Pancreas (tissue), 10 donors: ENCODE results near the gene ZMIZ1. TPM values are rescaled to one million over a fixed set of nuclear protein-coding genes. Genes with fewer than 3 reads are reported as not detected.

Experiments used
- ATAC-seq, 4 donors: fragments of 200-7000 bp; cut with Tn5 transposase; one replicate each; pipeline versions ENCODE4 v1.8.0 to v1.9.1; 2020; ENCODE audit warnings: mild to moderate bottlenecking in 4 of 4, moderate library complexity in 4 of 4
- DNase-seq, 6 donors: peaks; one replicate each; pipeline ENCODE4 v3.0.0-alpha.2; 2020
- FAIRE-seq: peaks from 2 replicates; lab custom pipeline; 2012; peaks lifted over from hg19 to GRCh38; lab: Jason Lieb, UNC
- H3K27ac ChIP-seq, 4 donors: fragments of 200-600 bp; sonication (generic); 1 replicate in 3 of 4; 2 replicates in 1 of 4; pipeline versions ENCODE4 v1.5.0 to v1.8.0; 2020
- H3K27me3 ChIP-seq, 4 donors: fragments of 200-600 bp; one replicate each; pipeline ENCODE4 v1.8.0; 2021
- H3K36me3 ChIP-seq, 3 donors: fragments of 200-600 bp; sonication (generic) in 1 of 3; one replicate each; pipeline versions ENCODE4 v1.5.0 to v1.8.0; 2020 to 2021
- H3K4me1 ChIP-seq, 3 donors: fragments of 200-600 bp; one replicate each; pipeline ENCODE4 v1.8.0; 2021
- H3K4me3 ChIP-seq, 4 donors: fragments of 200-600 bp; sonication (generic) in 2 of 4; one replicate each; pipeline versions ENCODE4 v1.5.0 to v1.8.0; 2020 to 2021
- H3K9me3 ChIP-seq, 4 donors: fragments of 200-600 bp; one replicate each; pipeline ENCODE4 v1.8.0; 2021
- CTCF ChIP-seq, 4 donors: fragments of 200-600 bp; sonication (generic) in 3 of 4; IDR thresholded peaks; one replicate each; pipeline versions ENCODE4 v1.5.0 to v1.8.0; 2021; ENCODE audit warnings: antibody characterized with exemption in 4 of 4
- WGBS, 2 donors: extraction: QIAGEN DNeasy Blood & Tissue Kit; methylation state at CpG; one replicate each; pipeline ENCODE4 v1.1.7; 2013; 5-methylcytosine and 5-hydroxymethylcytosine counted together
- intact Hi-C, 3 donors: fragments of 100-400 bp; cut with DNase I; formaldehyde crosslinking; loops; one replicate each; pipeline versions ENCODE4 v1.11.1 to v1.14.2; 2022
- polyA plus RNA-seq, 2 donors: library from polyadenylated mRNA; stranded (reverse); fragments of 200-250 nt; gene quantifications; one replicate each; pipeline ENCODE4 v1.2.3, GENCODE V29; 2013
- total RNA-seq, 6 donors: library from RNA; stranded (reverse); fragmentation: NEBNext Ultra II Directional in 4 of 6; extraction: Animal tissue kit (Norgen Biotek cat#: 25700) in 4 of 6; gene quantifications; one replicate each; pipeline versions ENCODE4 v1.2.1 to v1.2.4, GENCODE V29; 2021 to 2023
- donor health status: healthy with polysubstance abuse.
- donor health status: DM: no; HTN: no; CAD: no; lungs with moderate emphysema.
- donor health status: DM: no; HTN: no; CAD: no.
- donor health status: control.
- donor health status: control.
- donor health status: Bipolar disorder and iron deficiency.
- donor health status: DM: yes; HTN: yes; CAD: no.
- donor health status: DM: no; HTN: no; CAD: no.
- donor health status: DM: no; HTN: no; CAD: no.
- donor health status: DM: yes; HTN: yes; CAD: no.

ZMIZ1 gene
- total and polyA plus RNA-seq, 8 donors = 14.5 to 45.0 (median 21.9) TPM

DNA sequence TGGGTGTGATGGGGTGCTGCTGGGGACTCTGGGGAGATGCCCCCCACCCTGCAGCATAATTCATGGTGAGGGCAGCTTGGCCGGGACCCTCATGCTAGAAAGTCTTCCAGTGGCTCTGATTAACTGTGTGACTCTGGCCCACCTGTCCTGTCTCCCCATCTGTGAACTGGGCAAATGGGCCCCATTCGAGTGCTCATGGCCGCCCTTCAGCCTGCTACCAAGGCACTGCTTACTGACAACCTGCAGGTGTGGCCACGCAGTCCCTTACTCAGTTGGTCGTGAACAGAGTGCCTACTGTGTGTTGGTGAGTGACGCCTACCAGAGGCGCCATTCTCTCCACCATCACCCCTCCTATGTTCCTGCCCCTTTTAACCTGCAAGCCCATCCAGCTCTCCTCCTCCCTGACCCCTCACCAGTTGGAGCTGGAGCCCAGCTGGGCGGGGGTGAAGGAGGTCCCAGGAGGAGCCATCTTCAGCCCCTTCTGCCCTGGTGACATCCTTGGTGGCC lies 109.4 kb downstream of the ZMIZ1 start:
- no peaks in the 10 kb centered on the region for H3K9me3 ChIP-seq
- DNase-seq (no peak), ATAC-seq (no peak), FAIRE-seq (no peak)
- H3K4me1 ChIP-seq = peaks cover 12 to 48% (median 13%) of the 10 kb centered on the region in 3 donors
- no peak for TF ChIP-seq CTCF (IDR thresholded peaks at IDR 0.05)
- H3K27ac ChIP-seq = peak overlapping the region in 2 of 4 donors; percentile 37 to 41
- H3K4me3 ChIP-seq = no peak overlapping the region
- H3K36me3 ChIP-seq = no peaks in the 10 kb centered on the region
- 90 to 93% methylated on average over 8 of the region's 8 CpGs for WGBS, 2 donors
- intact Hi-C loops = no loop called here
- no peaks in the 10 kb centered on the region for H3K27me3 ChIP-seq

DNA sequence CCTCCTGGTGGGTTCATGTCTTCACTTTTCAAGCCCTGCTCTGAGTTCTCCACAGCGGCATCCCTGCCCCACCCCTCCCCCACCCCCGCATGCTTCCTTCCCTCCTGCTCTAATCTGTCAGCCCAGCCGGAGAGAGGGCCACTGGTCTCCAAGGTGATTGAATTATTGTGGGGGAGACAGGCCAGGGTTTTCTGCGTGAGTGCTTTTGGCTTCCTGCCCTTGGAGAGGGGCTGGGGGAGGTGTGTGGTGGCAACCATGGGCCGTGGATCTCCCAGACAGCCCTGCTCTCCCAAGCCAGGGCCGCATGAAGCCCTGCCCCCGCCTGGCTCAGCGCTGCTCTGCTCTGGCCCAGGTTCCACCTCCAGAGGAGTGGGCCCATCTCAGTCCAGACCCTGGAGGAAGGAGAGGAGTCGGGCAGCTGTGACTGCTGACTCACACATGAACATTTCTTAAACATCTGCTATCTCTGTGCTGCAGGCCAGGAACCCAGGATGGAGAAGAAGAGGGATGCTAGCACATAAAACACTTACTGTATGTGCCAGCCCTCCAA lies 109.9 kb downstream of the ZMIZ1 start:
- WGBS, 2 donors = 50 to 58% methylated on average over 9 of the region's 9 CpGs
- Histone ChIP-seq H3K36me3 (no peaks in the 10 kb centered on the region), H3K27me3 (no peaks in the 10 kb centered on the region), H3K9me3 (no peaks in the 10 kb centered on the region), H3K4me3 (no peak overlapping the region), H3K27ac (peak overlapping the region in 2 of 4 donors; percentile 37 to 41), H3K4me1 (peaks cover 17 to 53% (median 19%) of the 10 kb centered on the region in 3 donors)
- DNase-seq (no peak), FAIRE-seq (no peak), ATAC-seq (peak in 3 of 4 donors; percentile 4 to 26 (median 15))
- no peak for TF ChIP-seq CTCF (IDR thresholded peaks at IDR 0.05)
- intact Hi-C loops = no loop called here

GRCh38 chr10:79179164-79179956 lies 110.6 kb downstream of the ZMIZ1 start:
- Histone ChIP-seq H3K27me3 (no peaks in the 10 kb centered on the region), H3K4me3 (no peak overlapping the region), H3K27ac (no peak overlapping the region), H3K4me1 (peaks cover 24 to 60% (median 25%) of the 10 kb centered on the region in 3 donors), H3K36me3 (no peaks in the 10 kb centered on the region), H3K9me3 (no peaks in the 10 kb centered on the region)
- WGBS, 2 donors = 74 to 83% methylated on average over 7 of the region's 7 CpGs
- FAIRE-seq = no peak
- intact Hi-C loops = no loop called here
- no peak for DNase-seq
- no peak for ATAC-seq
- no peak for TF ChIP-seq CTCF (IDR thresholded peaks at IDR 0.05)

GRCh38 chr10:79179957-79180309 lies 111.2 kb downstream of the ZMIZ1 start:
- no peak for DNase-seq
- Histone ChIP-seq H3K36me3 (no peaks in the 10 kb centered on the region), H3K27ac (peak overlapping the region in 1 of 4 donors; percentile 11), H3K4me3 (no peak overlapping the region), H3K9me3 (no peaks in the 10 kb centered on the region), H3K4me1 (peaks cover 30 to 66% (median 31%) of the 10 kb centered on the region in 3 donors), H3K27me3 (no peaks in the 10 kb centered on the region)
- intact Hi-C loops = loop anchor here in 1 of 3 donors (10.0 kb wide), 1 partner anchor 105 kb away; no protein-coding TSS in a partner anchor
- WGBS, 2 donors = 84 to 88% methylated on average over 7 of the region's 7 CpGs
- no peak for TF ChIP-seq CTCF (IDR thresholded peaks at IDR 0.05)
- no peak for FAIRE-seq
- no peak for ATAC-seq
